GM18499 (cell line): ENCODE results near the gene IMP4.

ENCODE experiments used
- ATAC-seq: cut with Tn5 transposase; IDR thresholded peaks from one replicate; pipeline ENCODE4 v1.9.1; 2021; ENCODE audit warnings: moderate number of reproducible peaks; ENCODE audit not compliant: insufficient read depth, unreplicated experiment

Gene IMP4

DNA sequence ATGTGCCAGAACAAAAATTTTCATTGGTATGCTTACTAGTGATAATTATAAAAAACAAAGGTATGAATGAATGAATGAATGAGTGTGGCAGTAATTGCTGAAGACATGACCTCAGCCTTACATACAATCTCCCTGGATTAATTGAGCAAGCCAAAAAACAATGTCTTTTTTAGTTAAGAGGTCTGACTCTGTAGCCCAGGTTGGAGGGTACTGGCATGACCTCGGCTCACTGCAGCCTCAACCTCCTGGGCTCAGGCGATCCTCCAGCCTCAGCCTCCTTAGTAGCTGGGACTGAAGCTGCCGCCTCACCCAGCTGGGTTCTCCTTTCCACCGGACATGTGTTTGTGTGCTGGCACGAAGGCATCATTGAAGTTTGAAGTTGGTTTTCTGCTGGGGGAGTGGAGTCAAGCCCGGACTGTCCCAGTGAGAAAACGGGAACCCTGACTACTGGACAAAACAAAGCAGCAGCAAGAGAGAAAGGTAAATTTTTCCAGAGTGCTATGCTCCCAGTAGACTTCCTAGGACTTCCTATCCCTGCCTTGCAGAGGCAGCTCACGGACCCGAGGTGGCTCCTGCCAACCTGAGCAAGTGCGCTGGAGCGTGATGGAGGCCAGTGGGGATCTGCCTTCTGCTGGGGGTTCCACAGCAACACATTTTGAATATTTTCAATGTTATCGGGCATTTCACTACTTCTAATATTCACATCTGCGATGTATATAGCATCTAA lies 6.4 kb upstream of the IMP4 start:
- ATAC-seq, result no peak

DNA sequence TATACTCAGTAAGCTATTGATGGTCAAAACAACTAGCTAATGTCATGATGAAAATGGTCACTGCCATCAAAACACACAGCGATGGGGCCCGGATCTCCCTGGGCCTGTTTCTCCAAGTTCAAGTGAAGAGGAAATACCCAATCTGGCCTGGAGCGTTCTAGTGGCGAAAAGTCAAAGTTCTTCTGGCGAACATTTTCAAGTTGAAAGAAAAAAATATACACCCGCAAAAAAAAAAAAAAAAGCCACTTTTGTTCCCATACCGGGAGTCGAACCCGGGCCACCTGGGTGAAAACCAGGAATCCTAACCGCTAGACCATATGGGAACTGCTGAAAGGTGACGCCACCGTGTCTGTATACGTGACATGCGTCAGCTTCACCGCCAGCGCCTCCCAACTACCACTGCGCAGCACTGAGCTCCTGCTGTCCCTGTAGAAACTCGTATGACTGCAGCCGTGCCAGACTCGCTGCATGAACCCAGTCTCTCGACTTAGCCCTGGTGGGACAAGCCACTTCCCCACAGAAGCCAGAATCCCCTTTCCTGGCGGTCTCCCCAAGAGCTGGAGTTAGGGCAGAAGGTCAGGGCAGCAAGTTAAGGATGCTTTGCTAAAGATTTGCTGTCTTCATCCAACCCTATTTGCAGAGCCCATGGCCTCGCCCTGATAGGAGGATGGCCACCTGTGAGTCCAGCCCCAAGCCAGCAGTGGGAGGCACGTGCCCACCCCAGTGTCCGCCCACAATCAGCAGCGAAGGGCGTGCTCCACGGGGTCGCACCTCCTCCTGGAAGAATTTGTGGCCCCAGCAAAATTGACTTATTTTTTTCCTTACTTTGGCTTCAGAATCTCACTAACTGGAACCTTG lies 5.6 kb upstream of the IMP4 start:
- no peak for ATAC-seq

- ATAC-seq, result no peak
These were observed 4.9 kb upstream of the IMP4 start for GRCh38 chr2:130337735-130338325.

DNA sequence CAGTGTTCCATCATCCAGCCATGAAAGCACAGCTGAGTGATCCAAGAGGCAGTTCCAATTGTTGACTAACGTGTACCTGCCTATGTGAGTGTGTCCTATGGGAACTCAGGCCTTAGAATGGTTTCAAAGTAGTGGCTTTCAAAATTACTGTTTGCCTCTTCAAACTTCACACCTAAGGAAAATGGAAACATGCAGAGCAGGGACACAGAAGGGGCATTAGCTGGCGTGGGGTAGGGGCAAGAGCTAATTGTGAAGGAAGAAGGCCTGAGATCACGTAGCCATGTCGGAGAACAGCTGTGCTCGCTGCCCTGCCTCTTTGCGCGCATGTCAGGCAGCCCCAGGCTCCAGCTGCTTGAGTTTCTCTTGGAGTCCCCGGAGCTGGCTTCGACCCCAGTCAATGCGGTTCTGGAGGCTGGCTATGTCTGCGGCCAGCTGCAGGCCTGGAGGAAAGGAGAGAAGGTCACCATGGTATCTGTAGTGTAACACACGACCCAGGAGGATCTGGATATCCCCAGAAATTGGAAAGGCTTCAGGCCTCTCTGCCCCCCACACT lies 3.8 kb upstream of the IMP4 start:
- ATAC-seq, result no peak

DNA sequence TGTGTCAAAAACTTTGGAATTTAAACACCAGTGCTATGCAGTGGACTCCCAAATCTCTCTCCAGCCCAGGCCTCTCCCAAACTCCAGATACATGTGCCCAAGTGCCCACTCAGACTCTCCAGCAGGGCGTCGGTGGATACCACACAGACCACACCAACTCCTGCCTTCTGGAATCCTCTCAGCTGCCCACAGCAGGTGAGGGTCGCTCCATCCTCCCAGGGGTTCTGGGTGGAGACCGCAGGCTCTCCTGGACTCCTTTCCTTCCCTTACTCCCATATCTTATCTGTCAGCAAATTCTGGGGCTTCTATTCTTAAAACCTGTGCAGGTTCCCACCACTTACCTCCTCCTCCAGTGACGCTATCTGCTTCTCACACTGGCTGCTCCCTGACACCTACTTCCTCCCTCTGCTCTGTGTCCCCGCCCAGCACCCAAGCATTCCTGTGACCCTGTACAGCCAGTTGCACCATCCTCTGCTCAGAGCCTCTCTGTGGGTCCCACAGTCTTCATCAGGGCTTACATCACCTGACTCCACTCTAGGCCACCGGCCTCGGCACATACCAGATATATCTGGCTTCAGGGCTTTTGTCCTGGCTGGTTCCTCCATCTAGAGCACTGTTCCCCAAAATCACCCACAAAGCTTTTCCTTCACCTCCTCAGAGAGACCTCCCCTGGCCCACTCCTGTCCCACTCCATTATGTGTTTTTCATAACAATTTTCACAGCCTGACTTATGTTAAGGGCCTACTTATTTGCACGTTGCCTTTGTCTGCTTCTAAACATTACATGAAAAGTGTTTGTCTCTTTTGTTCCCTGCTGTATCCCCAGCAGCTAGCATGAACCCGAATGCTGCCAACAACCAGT lies 2.6 kb upstream of the IMP4 start:
- ATAC-seq, result no peak

GRCh38 chr2:130341562-130342019 lies 1.1 kb upstream of the IMP4 start:
- ATAC-seq, result peak; percentile 1

- ATAC-seq, result peak; percentile 66
These were observed 621 bp upstream of the IMP4 start for GRCh38 chr2:130342020-130342532.

GRCh38 chr2:130344578-130344977 lies 1.9 kb downstream of the IMP4 start:
- ATAC-seq, result no peak

DNA sequence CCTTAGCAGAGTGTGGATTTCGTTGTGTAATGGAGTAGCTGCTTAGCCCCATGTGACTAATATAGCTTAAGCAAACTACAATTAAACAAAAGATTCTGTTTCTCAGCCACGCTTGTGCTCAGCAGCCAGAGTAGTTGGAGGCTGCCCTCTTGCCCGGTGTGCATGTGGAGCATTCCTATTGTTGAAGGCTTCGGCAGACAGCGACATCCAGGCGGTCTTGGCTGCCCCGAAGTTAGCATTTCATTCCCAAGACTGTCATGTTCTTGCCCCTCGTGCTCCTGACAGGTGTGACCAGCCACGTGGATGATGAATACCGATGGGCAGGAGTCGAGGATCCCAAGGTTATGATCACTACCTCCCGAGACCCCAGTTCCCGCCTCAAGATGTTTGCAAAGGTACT lies 2.4 kb downstream of the IMP4 start:
- ATAC-seq, result no peak

DNA sequence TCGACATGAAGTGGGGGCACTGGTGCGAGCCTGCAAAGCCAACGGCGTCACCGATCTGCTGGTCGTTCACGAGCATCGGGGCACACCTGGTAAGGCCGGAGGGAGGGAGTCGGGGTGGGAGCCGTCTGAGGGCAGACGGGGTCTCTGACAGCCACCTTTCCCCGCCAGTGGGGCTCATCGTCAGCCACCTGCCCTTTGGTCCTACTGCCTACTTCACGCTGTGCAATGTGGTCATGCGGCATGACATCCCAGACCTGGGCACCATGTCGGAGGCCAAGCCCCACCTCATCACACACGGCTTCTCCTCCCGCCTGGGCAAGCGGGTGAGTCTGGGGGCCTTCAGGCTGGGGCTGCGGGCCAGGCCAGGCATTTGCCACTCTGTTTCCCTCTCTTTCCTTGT lies 2.9 kb downstream of the IMP4 start:
- ATAC-seq, result no peak

GRCh38 chr2:130346041-130346740 lies 3.5 kb downstream of the IMP4 start:
- no peak for ATAC-seq

DNA sequence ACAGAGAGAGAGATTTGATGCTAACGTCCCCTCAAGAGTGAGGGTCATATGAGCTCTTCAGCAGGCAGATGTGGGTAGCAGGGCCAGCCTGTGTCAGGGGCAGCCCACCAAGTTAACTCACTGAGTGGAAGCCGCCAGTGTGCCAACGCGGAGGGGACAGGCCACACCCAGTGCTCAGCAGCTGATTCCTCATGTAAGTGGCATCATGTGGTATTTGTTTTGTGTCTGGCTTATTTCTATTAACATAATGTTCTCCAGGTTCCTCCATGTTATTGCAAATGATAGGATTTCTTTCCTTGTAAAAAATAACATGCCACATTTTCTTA lies 4.0 kb downstream of the IMP4 start:
- no peak for ATAC-seq

DNA sequence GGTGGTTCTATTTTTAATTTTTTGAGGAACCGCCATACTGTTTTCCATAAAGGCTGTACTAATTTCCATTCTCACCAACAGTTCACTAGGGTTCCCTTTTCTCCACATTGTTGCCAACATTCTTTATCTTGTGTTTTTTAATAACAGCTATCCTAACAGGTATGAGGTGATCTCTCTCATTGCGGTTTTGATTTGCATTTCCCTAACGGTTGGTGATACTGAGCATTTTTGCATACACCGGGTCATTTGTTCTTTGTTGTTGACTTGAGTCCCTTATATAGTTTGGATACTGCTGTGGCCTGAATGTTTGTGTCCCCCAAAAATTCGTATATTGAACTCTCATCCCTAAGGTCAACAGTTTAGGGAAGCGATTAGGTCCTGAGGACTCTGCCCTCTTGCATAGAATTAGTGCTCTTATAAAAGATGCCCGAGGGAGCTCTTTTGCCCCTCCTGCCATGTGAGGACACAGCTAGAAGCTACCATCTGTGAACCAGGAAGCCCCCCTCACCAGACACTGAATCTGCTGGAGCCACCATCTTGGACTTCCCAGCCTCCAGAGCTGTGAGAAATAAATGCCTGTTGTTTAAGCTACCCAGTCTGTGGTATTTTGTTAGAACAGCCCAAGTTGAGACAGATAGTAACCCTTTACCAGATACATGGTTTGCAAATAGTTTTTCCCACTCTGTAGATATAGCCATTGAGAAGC lies 4.7 kb downstream of the IMP4 start:
- no peak for ATAC-seq

DNA sequence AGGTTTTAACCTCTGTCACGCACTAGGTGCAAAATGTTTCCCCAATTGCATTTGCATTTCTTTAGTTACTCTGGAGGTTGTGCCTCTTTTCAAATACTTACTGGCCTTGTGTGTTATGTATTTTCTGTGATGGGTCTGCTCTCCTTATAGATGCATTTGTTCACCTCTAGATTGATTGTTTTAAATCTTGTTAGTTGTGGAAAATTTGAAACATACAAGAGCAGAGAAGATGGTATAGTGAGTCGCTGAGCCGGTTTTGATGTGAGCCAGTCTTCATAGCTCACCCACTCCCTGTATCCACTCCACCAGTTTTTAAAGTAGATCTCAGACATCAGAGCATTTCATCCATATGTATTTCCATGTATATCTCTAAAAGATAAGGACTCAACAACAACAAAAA lies 6.5 kb downstream of the IMP4 start:
- no peak for ATAC-seq

DNA sequence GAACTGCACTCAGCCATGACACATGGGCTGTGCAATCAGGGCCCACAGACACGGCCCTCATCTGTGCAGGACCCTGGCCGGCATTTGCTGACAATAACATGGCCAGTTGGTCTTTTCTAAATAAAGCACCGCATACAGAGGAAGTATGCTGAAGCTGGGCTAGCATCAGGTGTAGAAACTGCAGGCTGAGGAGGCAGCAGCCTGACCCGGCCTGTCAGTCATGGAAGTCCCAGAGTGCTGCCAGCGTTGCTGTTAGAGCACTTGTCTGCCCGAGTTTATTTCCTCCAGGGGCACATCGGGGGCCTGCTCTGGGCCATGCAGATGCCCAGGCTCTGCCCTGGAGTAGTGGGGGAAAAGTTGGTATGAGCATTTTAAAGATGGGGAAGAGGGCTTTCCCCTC lies 9.0 kb downstream of the IMP4 start:
- no peak for ATAC-seq

DNA sequence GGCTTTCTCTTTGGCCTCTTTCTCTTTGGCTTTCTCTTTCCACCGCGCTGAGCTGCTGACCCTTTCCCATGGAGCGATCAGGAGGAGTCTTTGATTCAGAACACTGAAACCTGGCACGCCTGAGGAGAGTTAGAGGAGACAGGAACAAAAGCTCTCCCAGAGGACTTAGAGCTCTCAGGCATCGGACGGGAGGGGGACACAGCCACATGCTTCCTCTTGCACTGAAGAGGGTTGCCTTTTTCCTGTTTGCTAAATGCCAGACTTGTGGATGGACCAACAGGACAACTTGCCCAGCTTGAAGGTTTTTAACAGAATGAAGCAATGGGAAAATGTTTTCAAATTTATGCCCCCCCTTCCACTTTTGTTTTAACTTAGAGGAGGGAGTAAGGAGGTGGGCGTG lies 9.5 kb downstream of the IMP4 start:
- ATAC-seq, result no peak

DNA sequence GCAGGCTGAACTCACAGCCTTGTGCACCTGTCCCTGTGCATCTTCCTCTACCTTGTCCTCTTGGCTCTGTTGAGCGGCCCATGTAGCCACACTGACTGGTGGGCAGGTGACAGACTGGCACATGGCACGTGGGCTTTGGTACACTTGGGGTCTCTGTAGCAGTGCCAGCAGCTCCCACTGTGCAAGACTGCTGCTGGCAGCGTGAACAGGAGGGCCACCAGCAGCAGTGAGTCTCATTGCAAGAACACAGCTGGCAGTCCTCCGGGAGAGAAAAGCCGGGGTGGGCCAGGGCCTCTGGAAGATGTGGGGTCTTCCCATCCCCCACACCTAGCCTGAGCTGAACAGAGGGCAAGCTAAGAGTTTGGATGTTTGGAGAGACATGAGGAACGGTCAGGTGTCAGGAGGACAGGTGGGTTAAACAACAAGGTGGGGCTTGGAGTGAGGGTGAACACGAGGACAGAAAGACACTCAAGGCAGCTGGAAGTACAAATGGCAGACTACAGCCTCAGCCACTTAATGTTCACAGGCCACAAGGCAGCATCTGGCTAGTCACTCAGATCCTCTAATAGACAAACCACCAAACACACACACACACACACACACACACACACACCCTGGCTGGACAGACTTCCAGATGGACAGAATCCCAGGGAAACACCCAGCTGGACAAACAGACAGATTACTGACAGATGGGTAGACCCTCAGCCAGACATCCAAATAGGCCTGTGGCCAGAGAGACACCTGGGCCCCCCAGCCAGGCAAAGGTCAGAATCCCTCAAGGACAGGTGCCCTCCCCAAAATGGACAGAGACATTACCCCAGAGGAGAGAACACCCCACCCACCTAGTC lies 10.8 kb downstream of the IMP4 start:
- no peak for ATAC-seq

- no peak for ATAC-seq
These were observed 11.4 kb downstream of the IMP4 start for GRCh38 chr2:130354139-130354428.
